Hypothalamus (tissue), 51 donors: ENCODE data around the gene SSH2.
"Not testable (repeated sequence)": the region's sequence is repeated elsewhere in the genome, so short reads cannot be mapped to it uniquely, and the experiment has no call there.

Experiments used
- DNase-seq, 51 donors: peaks; one replicate each; lab custom pipeline; 2025; lab: John Stamatoyannopoulos, UW

Gene SSH2

GRCh38 chr17:29753845-29754439, 176.1 kb downstream of the SSH2 start:
- no peak for DNase-seq

- DNase-seq = no peak
Observed at GRCh38 chr17:29749045-29749825, 180.8 kb downstream of the SSH2 start.

GRCh38 chr17:29748400-29748799, 181.6 kb downstream of the SSH2 start:
- no peak for DNase-seq

- no peak for DNase-seq
Observed at GRCh38 chr17:29747660-29748059, 182.4 kb downstream of the SSH2 start.

- DNase-seq = no peak
Observed at GRCh38 chr17:29746669-29747068, 183.4 kb downstream of the SSH2 start.

GRCh38 chr17:29744121-29744520, 185.9 kb downstream of the SSH2 start:
- DNase-seq = no peak

GRCh38 chr17:29742210-29742513, 187.9 kb downstream of the SSH2 start:
- no peak for DNase-seq

GRCh38 chr17:29740017-29740416, 190.0 kb downstream of the SSH2 start:
- peak in 2 of 51 donors; percentile 6 to 21 for DNase-seq

- no peak for DNase-seq
Observed at GRCh38 chr17:29734640-29735039, 195.4 kb downstream of the SSH2 start.

GRCh38 chr17:29733166-29733565, 196.9 kb downstream of the SSH2 start:
- DNase-seq = no peak

GRCh38 chr17:29732613-29733012, 197.4 kb downstream of the SSH2 start:
- no peak for DNase-seq

GRCh38 chr17:29732209-29732608, 197.8 kb downstream of the SSH2 start:
- DNase-seq = no peak

- no peak for DNase-seq
Observed at GRCh38 chr17:29731589-29731929, 198.5 kb downstream of the SSH2 start.

GRCh38 chr17:29728490-29728889, 201.5 kb downstream of the SSH2 start:
- no peak for DNase-seq

- no peak for DNase-seq
Observed at GRCh38 chr17:29726715-29727252, 203.2 kb downstream of the SSH2 start.

- DNase-seq = not testable (repeated sequence)
Observed at GRCh38 chr17:29725408-29725807, 204.6 kb downstream of the SSH2 start.

- DNase-seq = no peak
Observed at GRCh38 chr17:29723278-29724047, 206.6 kb downstream of the SSH2 start.

GRCh38 chr17:29722411-29723198, 207.4 kb downstream of the SSH2 start:
- peak in 6 of 51 donors; percentile 7 to 36 (median 15) for DNase-seq

- DNase-seq = no peak
Observed at GRCh38 chr17:29720551-29720950, 209.5 kb downstream of the SSH2 start.

- DNase-seq = no peak
Observed at GRCh38 chr17:29719469-29719868, 210.6 kb downstream of the SSH2 start.
